HG03469 (cell line): ENCODE data around the gene SULT2B1.
"Not testable (repeated sequence)": the region's sequence is repeated elsewhere in the genome, so short reads cannot be mapped to it uniquely, and the experiment has no call there.

Source experiments
- ATAC-seq: cut with Tn5 transposase; IDR thresholded peaks from one replicate; pipeline ENCODE4 v1.9.1; 2021; ENCODE audit warnings: mild to moderate bottlenecking, moderate library complexity, moderate number of reproducible peaks; ENCODE audit not compliant: unreplicated experiment

SULT2B1 gene

GRCh38 chr19:48524732-48525131 lies 27.2 kb upstream of the SULT2B1 start:
- ATAC-seq = no peak

GRCh38 chr19:48529156-48529555 lies 22.8 kb upstream of the SULT2B1 start:
- ATAC-seq = no peak

GRCh38 chr19:48530066-48530720 lies 21.8 kb upstream of the SULT2B1 start:
- ATAC-seq = no peak

- ATAC-seq = no peak
Observed at GRCh38 chr19:48530770-48531169, 21.2 kb upstream of the SULT2B1 start.

- ATAC-seq = no peak
Observed at GRCh38 chr19:48533770-48534169, 18.2 kb upstream of the SULT2B1 start.

GRCh38 chr19:48537541-48537940 lies 14.4 kb upstream of the SULT2B1 start:
- no peak for ATAC-seq

GRCh38 chr19:48538057-48538456 lies 13.9 kb upstream of the SULT2B1 start:
- ATAC-seq = not testable (repeated sequence)

GRCh38 chr19:48539503-48540096 lies 12.4 kb upstream of the SULT2B1 start:
- ATAC-seq = no peak

- ATAC-seq = no peak
Observed at GRCh38 chr19:48540110-48540509, 11.9 kb upstream of the SULT2B1 start.

- no peak for ATAC-seq
Observed at GRCh38 chr19:48541813-48542212, 10.2 kb upstream of the SULT2B1 start.

- no peak for ATAC-seq
Observed at GRCh38 chr19:48543121-48543710, 8.8 kb upstream of the SULT2B1 start.

- no peak for ATAC-seq
Observed at GRCh38 chr19:48544856-48545750, 6.9 kb upstream of the SULT2B1 start.

- no peak for ATAC-seq
Observed at GRCh38 chr19:48547722-48548121, 4.2 kb upstream of the SULT2B1 start.

- no peak for ATAC-seq
Observed at GRCh38 chr19:48548253-48548911, 3.6 kb upstream of the SULT2B1 start.

- ATAC-seq = no peak
Observed at GRCh38 chr19:48549380-48549779, 2.6 kb upstream of the SULT2B1 start.

GRCh38 chr19:48552406-48553322 lies 692 bp downstream of the SULT2B1 start:
- ATAC-seq = no peak

- no peak for ATAC-seq
Observed at GRCh38 chr19:48553676-48554384, 1.9 kb downstream of the SULT2B1 start.

- no peak for ATAC-seq
Observed at GRCh38 chr19:48554385-48555091, 2.6 kb downstream of the SULT2B1 start.

GRCh38 chr19:48556163-48556562 lies 4.2 kb downstream of the SULT2B1 start:
- no peak for ATAC-seq
